ENCODE measurements around the gene DAGLA. TPM values are rescaled to one million over a fixed set of nuclear protein-coding genes. Genes with fewer than 3 reads are reported as not detected.
A peak's percentile ranks its signal among the peaks of the same experiment; 100 is the strongest.

Gene DAGLA
- total and polyA plus RNA-seq, 2 of the 13 experiments (the other 11 are each of a cell fraction or from before 2014, with no cell fraction given): 2.6 to 3.9 TPM

DNA sequence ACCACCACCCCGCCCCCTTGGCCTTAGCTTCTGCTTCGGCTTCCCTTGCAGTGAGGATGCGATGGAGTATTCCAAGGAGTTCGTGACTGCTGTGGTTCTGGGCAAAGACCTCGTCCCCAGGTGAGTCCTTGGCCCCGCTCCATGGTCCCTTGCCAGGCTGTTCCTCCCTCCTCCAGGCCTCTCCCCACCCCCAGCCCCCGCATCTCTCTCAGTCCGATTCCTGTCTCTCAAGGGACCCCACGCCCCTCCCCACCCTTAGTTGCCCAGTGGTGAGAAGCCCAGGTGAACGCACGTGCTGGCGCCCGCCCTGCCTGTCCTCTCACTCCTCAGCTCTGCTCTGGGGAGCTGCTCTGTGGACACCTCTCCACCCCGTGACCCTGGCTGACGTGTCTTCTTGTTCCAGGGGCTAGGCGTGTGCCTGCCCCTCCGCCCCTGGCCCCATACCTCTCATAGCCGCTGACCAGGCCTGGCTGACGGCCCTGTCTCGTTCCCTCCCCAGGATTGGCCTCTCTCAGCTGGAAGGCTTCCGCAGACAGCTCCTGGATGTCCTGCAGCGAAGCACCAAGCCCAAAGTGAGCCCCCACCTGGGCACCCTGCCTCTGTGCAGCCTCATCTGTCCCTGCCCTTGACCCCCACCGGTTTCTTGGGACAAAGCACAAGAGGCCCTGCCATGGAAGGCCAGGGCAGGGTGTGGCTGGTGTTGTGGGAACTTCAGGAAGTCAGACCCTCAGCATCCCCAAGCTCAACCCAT, 57.6 kb downstream of the DAGLA start (continued):
- TF ChIP-seq ZNF781 (CRISPR knock-in tag; IDR thresholded peaks at IDR 0.05; ENCODE audit: borderline replicate concordance, not compliant biosample characterization) (no peak), ZNF225 (CRISPR knock-in tag; IDR thresholded peaks at IDR 0.05) (no peak)

DNA sequence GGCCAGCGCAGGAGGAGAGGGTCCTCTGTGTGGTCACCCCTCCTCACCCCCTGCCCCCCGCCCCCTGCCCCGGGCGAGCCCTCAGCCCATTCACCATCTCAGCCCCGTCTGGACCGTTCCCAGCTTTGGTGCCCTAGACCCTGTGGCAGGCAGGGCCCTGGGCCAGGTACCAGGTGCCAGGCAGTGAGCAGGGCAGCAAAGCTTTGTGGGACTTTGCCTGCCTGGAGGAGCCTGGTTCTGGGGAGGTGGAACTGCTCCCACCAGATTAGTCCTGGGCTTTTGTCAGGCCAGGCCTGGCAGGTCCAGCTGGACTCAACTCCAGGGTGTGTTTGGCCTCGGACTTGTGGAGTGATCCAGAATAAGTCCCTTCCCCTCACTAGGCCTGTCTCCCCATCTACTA, 58.6 kb downstream of the DAGLA start:
- ATAC-seq: no peak
- intact Hi-C loops (cut with micrococcal nuclease; ENCODE audit: unreplicated experiment): no loop called here

More for the DNA sequence above, 58.6 kb downstream of the DAGLA start:
- Histone ChIP-seq H3K27me3 (ENCODE audit: control insufficient read depth in 1 of 2, insufficient read depth in 2 of 2, low read length in 2 of 2) (no peaks in the 10 kb centered on the region), H4K20me1 (ENCODE audit: insufficient read depth, low read length) (no peaks in the 10 kb centered on the region), H3K36me3 (replicated peaks in 1 of 2; ENCODE audit: control insufficient read depth in 1 of 2, insufficient read depth in 2 of 2, low read length in 2 of 2) (peaks cover 25 to 41% of the 10 kb centered on the region in 2 experiments; a peak in 4 of 5 replicates), H3K79me2 (ENCODE audit: insufficient read depth, low read length) (no peaks in the 10 kb centered on the region), H3K9ac (ENCODE audit: insufficient read depth, low read depth, low read length) (no peak overlapping the region), H3K9me3 (ENCODE audit: low read length) (no peaks in the 10 kb centered on the region), H3K4me3 (replicated peaks in 1 of 3; ENCODE audit: insufficient read depth in 1 of 3, low read depth in 2 of 3, low read length in 3 of 3) (no peak overlapping the region), H3K27ac (ENCODE audit: extremely low read length, insufficient read depth, low read length) (no peak overlapping the region), H3K4me2 (ENCODE audit: low read depth, low read length) (no peak overlapping the region), H3K4me1 (ENCODE audit: insufficient read depth, low read length) (no peaks in the 10 kb centered on the region), H2AFZ (ENCODE audit: low read length) (no peak overlapping the region)
- 100% methylated on average over 2 of the region's 7 CpGs for WGBS (ENCODE audit: low lambda C conversion rate)
- no peak for FAIRE-seq
- no TSS peak for BruUV-seq (replicated peaks)
- DNase-seq (ENCODE audit: low spot score): no peak
- TF ChIP-seq TBL1XR1 (IDR thresholded peaks at IDR 0.05; ENCODE audit: borderline replicate concordance, low read length, partially characterized antibody): no peak
- TF ChIP-seq AGO2 (optimal IDR thresholded peaks at IDR 0.05; ENCODE audit: low read depth, low read length): peak; percentile 5
- no peak for TF ChIP-seq SIN3B (IDR thresholded peaks at IDR 0.05; ENCODE audit: low read length)
- TF ChIP-seq MED8 (CRISPR knock-in tag; IDR thresholded peaks at IDR 0.05; ENCODE audit: insufficient replicate concordance): no peak
- TF ChIP-seq, protein P1, sequence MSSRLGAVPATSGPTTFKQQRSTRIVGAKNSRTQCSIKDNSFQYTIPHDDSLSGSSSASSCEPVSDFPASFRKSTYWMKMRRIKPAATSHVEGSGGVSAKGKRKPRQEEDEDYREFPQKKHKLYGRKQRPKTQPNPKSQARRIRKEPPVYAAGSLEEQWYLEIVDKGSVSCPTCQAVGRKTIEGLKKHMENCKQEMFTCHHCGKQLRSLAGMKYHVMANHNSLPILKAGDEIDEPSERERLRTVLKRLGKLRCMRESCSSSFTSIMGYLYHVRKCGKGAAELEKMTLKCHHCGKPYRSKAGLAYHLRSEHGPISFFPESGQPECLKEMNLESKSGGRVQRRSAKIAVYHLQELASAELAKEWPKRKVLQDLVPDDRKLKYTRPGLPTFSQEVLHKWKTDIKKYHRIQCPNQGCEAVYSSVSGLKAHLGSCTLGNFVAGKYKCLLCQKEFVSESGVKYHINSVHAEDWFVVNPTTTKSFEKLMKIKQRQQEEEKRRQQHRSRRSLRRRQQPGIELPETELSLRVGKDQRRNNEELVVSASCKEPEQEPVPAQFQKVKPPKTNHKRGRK (CRISPR knock-in tag; IDR thresholded peaks at IDR 0.05): no peak
- CTCF ChIA-PET (ENCODE audit: low intra/inter-chr PET ratio, low total read pairs): no interaction called here
- POLR2A ChIA-PET: no interaction called here
- in situ Hi-C loops (cut with HindIII; ENCODE audit: extremely low pct_ligation_motif_present, low pct_unique_long_range_greater_than_20kb): no loop called here
